ENCODE measurements around the gene GPHN.
"Not testable (repeated sequence)": the region's sequence is repeated elsewhere in the genome, so short reads cannot be mapped to it uniquely, and the experiment has no call there.

GPHN gene

DNA sequence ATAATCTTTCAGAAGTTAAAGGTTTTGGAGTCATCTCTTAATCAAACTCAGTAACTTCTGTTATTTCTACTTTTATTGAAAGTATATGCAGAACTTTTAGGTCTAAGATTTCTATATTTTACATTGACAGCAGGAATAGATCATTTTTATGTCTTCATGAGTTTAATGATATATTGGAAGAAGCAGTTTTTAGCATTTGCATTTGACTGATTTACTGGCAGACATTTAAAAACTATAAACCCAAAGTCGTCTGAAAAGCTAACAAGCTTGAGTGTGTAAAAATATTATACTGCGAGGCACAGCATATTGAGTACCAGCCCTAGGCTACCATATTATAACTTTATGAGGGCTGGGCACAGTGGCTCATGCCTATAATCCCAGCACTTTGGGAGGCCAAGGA, 467.3 kb downstream of the GPHN start:
- no peak for DNase-seq

GRCh38 chr14:66979101-66979974, 471.4 kb downstream of the GPHN start:
- DNase-seq, result no peak

DNA sequence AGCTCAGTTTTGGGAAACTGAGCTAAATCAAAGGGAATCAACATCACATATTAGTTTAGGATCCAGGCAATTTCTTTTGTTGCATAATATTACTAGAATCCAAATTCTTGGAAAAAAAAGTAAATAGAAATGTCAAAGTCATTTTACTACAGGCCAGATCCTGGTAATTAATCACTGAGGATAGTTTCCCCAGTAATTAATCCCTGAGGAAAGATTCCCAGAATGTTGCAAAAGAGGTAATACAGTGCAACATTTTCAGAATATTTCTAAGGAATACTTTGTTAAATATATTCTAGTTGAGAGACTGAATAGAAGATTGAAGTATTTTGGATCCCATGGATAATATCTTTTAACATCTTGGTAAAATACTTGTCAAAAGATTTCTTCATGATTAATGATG, 474.3 kb downstream of the GPHN start:
- DNase-seq, result no peak

DNA sequence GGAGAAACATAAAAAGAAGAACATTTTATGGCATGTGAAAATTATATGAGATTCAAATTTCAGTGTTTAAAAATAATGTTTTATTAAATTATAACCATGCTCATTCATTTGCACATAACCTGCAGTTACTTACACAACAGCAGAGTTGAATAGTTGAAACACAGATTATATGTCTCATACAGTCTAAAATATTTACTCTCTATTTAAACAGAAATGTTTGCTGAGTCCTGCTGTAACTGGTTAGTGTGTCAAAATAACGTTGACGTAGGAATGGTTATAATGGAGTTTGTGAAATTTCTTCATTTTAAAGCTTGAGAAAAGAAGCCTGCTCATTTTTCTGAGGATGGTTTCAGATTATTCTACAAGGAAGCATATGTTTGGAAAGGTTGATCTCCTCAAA, 484.8 kb downstream of the GPHN start:
- no peak for DNase-seq

DNA sequence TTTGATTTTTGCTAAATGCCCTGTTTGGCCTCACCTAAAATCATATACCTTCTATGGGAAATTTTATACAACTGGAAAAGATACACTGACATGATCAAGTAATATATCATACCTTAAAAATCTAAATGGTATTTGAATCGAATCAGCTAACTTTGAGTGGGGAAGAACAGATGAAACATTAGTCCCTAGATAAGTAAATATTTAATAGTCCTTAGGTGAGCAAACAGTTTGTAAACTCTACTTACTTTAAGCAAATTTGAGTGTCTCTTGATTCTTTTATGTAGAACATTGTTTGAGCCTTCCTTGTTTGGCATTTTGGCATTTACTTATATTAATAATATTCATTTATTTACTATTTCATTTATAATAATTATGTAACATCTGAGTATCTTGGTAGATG, 485.6 kb downstream of the GPHN start:
- no peak for DNase-seq

GRCh38 chr14:66998013-66998412, 490.1 kb downstream of the GPHN start:
- no peak for DNase-seq

- no peak for DNase-seq
Measured at GRCh38 chr14:66999978-67000377, 492.0 kb downstream of the GPHN start.

GRCh38 chr14:67002994-67003753, 495.2 kb downstream of the GPHN start:
- DNase-seq, result no peak

- no peak for DNase-seq
Measured at GRCh38 chr14:67004521-67004920, 496.6 kb downstream of the GPHN start.

DNA sequence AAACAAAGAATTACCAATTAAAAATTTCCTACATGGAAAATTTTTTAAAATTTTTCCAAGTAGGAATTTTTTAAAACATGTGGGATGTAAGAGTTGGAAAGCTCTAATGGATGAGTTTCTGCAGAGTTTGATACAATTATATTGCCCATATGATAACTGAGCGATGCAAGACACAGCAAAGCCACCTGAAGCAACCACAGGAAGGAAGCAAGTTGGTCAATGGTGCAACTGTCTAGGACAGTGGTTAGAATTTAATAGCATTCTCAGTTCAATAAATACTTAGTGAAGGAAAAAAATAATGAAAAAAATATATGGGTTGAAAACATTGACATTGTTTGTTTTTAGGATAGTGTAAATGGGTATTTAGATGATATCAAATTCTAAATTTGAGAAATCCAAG, 502.7 kb downstream of the GPHN start:
- DNase-seq, result no peak

DNA sequence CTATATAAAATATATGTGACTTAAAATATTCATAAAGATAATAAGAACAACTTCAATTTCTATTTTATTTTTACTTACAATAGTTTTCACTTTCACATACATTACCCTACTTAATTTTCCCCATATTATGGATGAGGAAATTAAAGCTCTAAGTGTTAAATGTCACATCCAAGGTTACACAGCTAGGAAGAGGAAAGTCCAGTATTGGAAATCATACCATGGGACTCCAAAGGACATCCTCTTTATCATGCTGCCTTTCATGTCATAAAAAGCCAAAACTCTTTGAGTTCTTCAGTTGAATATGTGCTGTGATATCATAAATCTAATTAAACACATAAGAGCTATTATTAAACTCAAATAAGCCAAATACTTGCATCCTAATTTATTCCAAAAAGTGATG, 508.9 kb downstream of the GPHN start:
- DNase-seq, result no peak

DNA sequence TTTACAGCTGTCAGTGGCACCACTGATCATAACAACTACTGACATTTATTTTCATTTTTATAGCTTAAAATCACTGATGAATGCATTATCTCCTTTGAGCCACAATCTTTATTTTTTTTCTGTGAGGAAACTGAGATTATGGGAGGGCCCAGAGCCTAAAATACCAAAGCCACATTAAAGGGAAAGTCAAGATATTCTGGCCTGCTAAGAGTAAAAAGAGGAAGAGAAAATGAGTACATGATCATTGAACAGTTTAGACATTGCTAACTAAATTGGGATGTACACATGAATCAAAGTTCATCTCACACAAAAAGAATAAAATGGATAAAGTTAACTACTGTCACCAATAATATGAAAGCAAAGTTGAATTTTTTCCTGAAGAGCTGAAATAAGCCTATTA, 510.8 kb downstream of the GPHN start:
- no peak for DNase-seq

GRCh38 chr14:67019796-67020195, 511.8 kb downstream of the GPHN start:
- no peak for DNase-seq

GRCh38 chr14:67031920-67032774, 524.2 kb downstream of the GPHN start:
- no peak for DNase-seq

GRCh38 chr14:67045440-67045839, 537.5 kb downstream of the GPHN start:
- no peak for DNase-seq

GRCh38 chr14:67050896-67051295, 542.9 kb downstream of the GPHN start:
- no peak for DNase-seq

- DNase-seq, result no peak
Measured at GRCh38 chr14:67056684-67057083, 548.7 kb downstream of the GPHN start.

GRCh38 chr14:67059596-67059995, 551.6 kb downstream of the GPHN start:
- DNase-seq, result no peak

- DNase-seq, result no peak
Measured at GRCh38 chr14:67060546-67060945, 552.6 kb downstream of the GPHN start.

DNA sequence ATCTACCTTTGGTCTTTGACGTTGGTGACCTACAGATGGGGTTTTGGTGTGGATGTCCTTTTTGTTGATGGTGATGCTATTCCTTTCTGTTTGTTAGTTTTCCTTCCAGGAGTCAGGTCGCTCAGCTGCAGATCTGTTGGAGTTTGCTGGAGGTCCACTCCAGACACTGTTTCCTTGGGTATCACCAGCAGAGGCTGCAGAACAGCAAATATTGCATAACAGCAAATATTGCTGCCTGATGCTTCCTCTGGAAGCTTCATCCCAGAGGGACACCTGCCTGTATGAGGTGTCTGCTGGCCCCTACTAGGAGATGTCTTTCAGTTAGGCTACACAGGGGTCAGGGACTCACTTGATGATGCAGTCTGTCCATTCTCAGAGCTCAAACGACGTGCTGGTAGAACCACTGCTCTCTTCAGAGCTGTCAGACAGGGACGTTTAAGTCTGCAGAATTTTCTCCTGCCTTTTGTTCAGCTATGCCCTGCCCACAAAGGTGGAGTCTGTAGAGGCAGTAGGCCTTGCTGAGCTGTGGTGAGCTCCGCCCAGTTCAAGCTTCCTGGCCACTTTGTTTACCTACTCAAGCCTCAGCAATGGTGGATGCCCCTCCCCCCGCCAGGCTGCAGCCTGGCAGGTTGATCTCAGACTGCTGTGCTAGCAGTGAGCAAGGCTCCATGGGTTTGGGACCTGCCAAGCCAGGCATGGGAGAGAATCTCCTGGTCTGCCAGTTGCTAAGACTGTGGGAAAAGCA, 559.3 kb downstream of the GPHN start:
- not testable (repeated sequence) for DNase-seq

DNA sequence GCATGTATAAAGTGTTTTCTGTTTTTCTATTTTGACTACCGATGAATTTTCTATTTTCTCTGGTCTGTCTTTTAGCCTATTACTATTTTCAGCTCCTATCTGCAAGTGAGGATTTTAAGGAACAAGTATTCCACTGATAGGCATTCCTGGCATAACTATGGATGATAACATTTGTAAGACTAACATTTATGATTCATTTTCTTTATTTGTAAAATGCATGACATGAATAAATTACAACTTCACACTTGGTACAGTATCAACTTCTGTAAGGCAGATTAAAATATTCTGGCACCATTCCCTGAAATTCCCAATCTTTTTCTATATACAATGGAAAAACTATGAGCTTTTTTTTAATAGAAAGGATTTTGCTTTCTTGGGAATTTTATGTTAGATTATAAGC, 560.3 kb downstream of the GPHN start:
- DNase-seq, result no peak

- DNase-seq, result no peak
Measured at GRCh38 chr14:67071506-67071905, 563.6 kb downstream of the GPHN start.

- no peak for DNase-seq
Measured at GRCh38 chr14:67077921-67078320, 570.0 kb downstream of the GPHN start.
